ENCODE results near the gene GCC1.
"Not testable (repeated sequence)": the region's sequence is repeated elsewhere in the genome, so short reads cannot be mapped to it uniquely, and the experiment has no call there.

Gene GCC1

DNA sequence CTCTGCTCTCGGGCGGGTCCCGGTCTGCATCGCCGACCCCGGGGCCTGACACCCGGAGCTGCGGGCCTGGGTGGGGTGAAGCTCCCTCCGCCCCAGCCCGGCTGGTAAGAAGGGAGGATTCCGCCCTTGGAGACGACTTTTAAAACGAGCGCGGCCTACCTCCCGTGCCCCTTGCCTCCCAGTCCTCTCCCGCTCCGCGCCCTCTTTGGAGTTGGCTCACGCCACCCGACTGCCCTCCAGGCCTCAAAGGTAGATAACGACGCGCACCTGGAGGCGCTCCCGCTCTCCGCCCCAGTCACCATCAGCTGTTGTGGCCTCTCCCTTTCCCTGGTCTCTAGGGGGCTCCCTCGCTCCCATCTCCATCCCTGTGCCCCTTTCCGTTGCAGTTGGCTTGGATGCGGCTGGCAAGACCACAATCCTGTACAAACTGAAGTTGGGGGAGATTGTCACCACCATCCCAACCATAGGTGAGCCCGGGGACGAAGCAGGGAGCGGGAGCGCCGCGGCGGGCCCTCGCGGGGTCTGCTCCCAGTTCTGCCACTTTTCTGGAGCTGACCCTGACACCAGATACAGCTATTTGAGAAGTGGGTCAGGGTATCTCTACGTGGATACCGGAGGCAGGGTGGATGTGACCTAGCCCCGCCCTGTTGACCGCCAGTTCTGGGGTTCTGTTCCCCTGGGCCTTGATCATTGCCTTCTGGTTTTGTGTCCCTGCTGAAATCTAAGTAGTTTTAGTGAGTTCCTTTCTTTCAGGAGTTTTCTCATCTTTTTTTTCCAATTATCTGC is 3.5 kb upstream of the GCC1 start:
- peak; percentile 66 for DNase-seq (ENCODE audit: low spot score)
- FAIRE-seq, result no peak

DNA sequence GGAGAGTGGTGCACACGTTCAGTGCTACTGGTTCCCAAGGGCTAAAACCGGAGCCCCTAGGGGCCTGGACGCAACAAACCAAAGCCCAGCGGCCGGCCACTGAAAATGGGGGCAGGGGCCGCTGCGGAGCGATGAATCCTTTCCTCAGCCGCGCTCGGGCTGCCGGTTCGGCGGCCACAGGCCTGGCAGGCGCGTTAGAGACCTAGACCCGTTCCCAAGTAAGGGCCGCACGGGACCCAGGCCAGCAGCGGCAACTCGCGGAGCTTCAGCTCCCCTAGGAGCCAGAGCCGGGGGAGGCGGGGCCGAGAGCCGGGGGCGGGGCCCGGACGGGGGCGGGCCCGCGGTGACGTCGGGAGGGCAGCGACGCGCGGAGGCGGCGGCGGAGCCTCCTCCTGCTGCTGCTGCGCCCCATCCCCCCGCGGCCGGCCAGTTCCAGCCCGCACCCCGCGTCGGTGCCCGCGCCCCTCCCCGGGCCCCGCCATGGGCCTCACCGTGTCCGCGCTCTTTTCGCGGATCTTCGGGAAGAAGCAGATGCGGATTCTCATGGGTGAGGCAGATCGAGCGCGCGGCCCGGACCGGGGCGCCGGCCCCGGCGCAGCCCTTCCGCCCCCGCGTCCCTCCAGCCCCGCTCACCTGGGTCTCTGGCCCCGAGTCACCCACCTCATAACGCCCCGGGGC is 2.8 kb upstream of the GCC1 start, which contains the start of gene ARF5:
ARF5 (plus strand) TSS at position 393 of the 678 bp plus-strand sequence; CDS start at position 481, 88 bp downstream.
- FAIRE-seq, result no peak

DNA sequence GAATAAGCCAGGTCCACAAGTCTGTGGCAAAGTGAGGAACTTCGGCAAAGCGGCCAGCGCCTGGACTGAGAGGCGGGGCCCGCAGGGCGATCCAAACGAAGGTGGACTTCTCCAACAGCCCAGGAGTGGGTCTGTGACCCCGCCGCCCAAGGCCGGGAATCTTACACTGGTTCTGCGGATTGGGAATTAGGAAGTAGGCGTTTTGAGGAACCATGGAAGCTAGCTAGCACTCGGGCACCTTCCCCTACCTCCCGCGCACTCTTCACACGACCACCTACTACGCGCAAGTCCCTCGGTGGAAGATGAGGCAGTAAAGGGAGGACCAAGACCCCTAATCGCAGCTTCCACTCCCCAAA is 2.2 kb upstream of the GCC1 start:
- DNase-seq (ENCODE audit: low spot score) (no peak), FAIRE-seq (no peak)

More for the DNA sequence above, 2.8 kb upstream of the GCC1 start, which contains the start of gene ARF5:
- DNase-seq (ENCODE audit: low spot score), result peak; percentile 91

DNA sequence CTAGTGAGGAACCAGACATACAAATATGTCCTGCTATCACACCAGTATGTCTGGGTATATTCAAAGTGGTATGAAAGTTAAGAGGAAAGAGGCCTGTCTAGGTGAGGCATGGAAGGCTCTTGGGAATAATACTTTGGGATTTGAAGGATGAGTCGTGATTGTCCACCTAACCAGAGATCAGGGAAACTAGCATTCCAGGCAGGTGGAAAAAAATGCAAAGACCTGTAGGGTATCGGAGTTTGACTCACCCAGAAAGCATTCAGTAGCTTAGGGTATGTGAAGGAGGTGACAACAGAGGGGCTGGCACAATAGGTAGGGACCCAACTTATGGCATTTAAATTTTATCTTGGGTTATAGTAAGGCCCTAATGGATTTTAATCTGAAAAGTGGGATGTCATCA is 950 bp upstream of the GCC1 start:
- no peak for FAIRE-seq

DNA sequence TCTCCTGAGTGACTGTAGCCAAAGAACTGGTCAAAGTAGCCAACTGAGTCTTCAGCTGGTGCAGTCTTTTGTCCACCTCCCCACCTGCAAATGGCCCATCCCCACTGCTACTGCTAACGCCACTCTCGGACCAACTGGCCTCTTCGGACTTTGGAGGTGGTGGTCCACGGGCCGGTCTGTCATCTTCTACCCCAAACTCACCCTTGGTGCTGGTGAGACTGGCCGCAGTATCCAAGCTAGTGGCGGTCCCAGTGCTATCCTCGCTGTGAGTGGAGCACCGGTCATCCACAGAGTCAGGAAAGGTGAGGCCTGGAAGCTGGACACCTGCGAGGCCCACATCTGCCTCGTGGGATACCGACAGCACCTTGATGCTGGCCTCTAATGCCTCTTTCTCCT is 750 bp downstream of the GCC1 start:
- FAIRE-seq (no peak), DNase-seq (ENCODE audit: low spot score) (no peak)

More for the DNA sequence above, 950 bp upstream of the GCC1 start:
- no peak for DNase-seq (ENCODE audit: low spot score)

DNA sequence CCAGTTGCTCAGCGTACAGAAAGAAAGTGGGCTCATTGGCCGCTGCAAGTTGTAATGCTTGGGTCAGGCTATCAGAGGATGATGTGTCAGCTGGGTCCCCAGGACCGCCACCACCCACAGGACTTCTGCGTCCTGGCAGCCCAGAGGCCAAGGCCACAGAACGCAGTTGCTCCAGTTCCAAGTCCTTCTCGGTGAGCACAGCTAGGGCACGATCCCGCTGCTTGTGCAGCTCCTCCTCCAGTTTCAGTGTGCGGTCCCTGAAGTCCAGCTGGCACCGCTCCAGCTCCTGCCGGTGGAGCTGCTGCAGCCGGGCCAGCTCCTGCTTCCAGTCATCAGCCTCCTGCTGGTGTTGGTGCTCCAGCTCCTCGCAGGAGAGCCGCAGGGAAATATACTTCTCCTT is 3.0 kb downstream of the GCC1 start:
- FAIRE-seq, result no peak
- no peak for DNase-seq (ENCODE audit: low spot score)

DNA sequence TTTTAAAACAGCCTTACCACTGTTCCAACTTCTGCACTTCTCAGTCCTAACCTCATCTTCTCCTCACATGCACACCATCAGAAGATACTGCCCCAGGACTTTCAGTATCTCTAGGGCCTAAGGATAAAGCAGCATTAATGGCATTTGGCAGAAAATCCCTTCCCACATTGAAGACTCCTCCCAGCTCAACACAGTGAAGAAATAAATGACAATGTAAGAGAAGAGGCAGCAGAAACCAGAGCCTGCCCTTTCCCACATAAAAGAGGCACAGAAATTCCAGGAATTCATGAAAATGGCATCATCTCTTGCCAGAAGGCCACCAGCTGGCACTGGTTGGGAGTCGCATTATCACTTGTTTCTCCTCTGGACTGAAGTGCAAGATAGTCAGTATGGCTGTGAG is 3.7 kb downstream of the GCC1 start:
- FAIRE-seq (no peak), DNase-seq (ENCODE audit: low spot score) (no peak)

DNA sequence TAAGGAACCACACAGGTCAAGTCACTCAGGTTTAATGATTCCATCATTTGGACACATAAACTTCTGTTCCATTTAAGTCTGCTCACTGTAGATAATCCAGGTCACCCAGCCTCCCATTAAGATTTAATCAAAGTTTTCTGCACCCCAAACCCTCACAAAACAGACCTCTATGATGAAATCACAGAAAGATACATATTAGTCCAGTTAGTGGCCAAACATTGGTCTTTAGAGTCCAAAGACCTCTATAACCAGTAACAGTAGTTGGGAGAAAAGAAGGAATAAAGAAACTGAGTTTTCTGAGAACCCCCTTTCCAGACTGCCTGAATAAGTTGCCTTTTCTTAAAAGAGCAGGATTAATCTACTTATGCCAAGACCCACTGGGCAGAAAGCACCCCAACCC is 4.8 kb downstream of the GCC1 start:
- FAIRE-seq, result no peak

DNA sequence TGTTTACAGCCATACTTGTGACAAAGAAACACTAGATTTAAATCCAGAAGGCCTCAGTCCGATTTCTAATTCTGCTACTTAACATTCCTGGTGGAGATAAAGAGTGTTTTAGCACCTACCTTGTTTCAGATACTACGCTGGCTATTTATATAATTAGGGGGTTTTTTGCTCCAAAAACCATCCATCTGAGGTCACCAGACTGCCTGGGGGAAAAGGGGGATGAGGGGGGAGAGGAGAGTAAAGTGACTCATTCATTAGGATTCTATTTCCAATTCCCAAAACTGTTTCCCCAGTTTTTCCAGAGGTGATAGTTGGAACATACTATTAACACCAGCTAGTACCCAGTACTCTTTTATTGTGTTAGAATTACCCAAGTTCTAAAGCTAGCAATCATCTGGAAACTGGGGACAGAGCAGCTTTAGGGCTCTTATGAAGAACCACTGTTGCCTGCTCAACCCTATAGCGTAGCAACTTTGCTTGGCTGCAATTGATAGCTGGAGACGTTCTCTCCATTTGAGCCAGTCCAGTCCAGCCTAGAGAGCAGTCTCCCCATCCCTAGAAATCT is 6.6 kb downstream of the GCC1 start:
- FAIRE-seq, result no peak
- DNase-seq (ENCODE audit: low spot score), result no peak

More for the DNA sequence above, 4.8 kb downstream of the GCC1 start:
- DNase-seq (ENCODE audit: low spot score), result no peak

DNA sequence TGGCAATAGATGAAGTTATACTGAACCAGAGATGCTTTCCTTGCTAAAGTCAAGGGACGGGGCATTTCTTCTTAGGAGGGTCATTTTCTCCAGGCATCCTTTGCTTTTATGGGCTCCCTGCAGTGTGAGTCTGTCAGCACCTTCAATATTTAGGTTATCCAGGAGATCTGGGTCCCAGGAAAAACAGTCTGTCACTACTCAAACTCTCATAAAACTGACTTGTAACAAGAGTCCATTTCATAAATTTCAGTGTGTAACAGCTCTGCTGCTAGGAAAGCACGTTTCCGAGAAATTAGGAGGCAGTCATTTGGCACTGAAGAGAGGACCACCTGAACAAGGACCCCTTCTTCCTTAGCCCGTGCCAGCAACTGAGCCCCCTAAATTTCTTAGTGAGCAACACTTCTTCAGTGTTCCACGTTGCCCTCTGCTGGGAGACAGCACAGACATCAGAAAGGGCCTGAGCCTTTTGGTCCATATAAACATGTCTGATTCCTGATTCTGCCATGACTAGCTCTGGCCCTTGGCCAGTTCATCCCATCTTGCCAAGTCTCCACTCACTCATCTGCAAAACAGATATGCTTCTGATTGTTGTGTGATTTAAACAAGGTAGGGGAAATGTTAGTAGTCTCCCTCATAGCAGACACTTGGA is 7.2 kb downstream of the GCC1 start:
- FAIRE-seq (no peak), DNase-seq (ENCODE audit: low spot score) (no peak)

DNA sequence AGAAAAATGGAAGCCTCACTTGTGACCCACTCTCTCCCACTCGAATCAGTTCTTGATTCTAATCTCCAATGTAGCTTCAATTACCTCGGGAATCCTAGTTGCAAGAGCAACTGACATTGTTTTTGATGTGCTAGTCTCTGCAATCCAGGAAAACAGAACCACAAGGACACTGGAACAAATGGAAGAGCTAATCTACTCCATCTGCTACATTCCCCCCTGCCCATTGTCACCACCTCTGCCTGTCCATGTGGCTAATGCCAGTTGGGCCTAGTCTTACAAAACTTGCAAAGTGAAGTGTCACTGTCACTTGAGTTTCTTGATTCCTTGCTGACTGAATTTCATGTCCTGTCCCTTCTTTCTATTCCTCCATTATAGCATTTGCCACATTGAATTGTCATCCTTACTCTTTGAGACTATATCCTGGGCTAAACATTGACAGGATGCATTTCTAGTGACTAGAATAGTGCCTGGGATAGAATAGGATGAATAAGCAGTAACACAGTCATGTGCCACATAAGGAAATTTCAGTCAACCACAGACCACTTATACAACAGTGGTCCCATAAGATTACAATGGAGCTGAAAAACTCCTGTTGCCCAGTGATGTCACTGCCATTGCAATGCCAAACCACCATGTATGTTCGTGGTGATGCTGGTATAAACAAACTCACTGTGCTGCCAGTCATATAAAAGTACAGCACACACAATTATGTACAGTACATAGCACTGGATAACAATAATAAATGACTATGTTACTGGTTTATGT is 13.5 kb downstream of the GCC1 start:
- DNase-seq (ENCODE audit: low spot score) (no peak), FAIRE-seq (no peak)

DNA sequence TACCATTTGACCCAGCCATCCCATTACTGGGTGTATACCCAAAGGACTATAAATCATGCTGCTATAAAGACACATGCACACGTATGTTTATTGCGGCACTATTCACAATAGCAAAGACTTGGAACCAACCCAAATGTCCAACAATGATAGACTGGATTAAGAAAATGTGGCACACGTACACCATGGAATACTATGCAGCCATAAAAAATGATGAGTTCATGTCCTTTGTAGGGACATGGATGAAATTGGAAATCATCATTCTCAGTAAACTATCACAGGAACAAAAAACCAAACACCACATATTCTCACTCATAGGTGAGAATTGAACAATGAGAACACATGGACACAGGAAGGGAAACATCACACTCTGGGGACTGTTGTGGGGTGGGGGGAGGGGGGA is 17.4 kb downstream of the GCC1 start:
- not testable (repeated sequence) for DNase-seq (ENCODE audit: low spot score); FAIRE-seq

DNA sequence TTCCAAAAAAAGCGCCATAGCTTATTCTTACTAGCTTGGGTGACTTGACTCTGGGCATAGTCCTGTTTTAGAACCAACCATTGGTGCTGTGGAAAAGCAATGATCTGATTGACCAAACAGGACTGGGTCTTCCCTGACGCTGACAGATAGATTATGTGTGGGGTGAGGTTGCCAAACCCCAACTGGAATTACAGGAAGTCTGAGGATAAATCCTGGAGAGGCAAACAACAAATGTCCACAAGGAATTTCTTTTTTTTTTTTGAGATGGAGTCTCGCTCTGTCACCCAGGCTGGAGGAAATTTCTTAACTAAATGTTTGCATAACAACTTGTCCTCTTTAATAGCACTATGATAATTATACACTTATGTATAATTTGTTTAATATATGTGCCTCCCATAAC is 19.2 kb downstream of the GCC1 start:
- no peak for FAIRE-seq
- no peak for DNase-seq (ENCODE audit: low spot score)

DNA sequence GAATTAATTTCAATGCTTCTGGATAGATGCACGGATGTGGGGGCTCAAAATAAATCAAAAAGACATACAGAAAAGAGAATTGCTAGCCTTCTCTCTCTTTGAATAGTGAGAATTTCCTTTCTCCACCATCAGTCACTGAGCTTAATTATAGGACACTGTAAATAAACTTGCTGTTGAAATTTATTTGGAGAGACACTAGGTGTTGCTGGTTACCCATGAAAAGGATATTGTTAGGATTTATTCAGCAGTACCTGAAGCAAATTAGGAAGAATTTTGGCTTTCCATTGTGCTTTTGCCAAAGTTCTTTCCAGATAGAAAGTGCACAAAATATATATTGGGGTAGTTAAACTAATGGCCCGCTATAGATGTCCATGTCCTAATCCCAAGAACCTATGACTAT is 27.6 kb downstream of the GCC1 start:
- FAIRE-seq, result no peak

DNA sequence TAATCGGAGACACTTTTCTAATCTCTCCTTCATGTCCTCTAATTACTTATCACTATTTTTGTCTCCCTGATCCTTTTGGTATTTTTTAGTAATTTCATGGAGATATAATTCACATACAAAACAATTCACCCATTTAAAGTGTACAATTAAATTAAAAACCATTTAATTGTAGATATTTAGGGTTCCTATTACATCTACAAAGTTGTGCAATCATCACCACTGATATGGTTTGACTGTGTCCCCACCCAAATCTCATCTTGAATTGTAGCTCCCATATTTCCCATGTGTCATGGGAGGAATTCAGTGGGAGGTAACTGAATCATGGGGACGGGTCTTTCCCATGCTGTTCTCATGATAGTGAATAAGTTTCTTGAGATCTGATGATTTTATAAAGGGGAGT is 29.0 kb downstream of the GCC1 start:
- DNase-seq (ENCODE audit: low spot score) (no peak), FAIRE-seq (no peak)

More for the DNA sequence above, 27.6 kb downstream of the GCC1 start:
- no peak for DNase-seq (ENCODE audit: low spot score)

DNA sequence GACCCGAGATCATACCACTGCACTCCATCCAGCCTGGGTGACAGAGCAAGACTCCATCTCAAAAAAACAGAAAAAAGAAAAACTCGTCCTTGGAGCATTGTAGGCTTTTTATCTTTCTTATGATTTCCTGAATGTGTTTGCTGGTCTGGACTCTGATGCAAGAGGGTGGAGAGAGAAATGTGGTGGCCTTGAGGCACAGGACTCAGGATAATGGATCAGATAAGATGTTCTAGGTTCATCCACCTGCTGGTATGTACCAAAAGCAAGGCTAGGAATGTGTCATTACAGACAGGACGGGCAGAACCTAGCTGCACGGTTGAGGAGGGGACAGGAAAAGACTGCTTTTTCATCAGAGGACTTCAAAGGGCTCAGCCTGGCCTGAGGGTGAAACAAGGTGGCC is 33.5 kb downstream of the GCC1 start:
- FAIRE-seq (no peak), DNase-seq (ENCODE audit: low spot score) (no peak)

DNA sequence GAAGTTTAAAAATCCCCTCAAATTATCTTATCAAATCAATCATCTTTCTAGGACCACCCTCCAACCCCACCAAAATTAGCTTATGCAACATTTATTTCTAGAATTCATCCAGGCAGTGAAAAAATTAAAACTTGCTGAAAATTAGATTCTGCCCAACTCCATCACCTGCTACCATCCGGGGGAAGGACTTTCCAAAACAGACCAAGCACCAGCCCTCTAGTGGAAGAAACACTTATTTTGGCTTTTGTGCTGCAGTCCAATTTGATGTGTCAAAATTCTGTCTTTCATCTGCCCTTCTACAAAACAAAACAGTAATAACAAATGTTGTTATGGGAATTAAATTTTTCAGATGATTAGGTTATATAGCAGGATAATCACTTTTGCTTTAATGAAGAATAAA is 35.1 kb downstream of the GCC1 start:
- no peak for DNase-seq (ENCODE audit: low spot score)
- no peak for FAIRE-seq

DNA sequence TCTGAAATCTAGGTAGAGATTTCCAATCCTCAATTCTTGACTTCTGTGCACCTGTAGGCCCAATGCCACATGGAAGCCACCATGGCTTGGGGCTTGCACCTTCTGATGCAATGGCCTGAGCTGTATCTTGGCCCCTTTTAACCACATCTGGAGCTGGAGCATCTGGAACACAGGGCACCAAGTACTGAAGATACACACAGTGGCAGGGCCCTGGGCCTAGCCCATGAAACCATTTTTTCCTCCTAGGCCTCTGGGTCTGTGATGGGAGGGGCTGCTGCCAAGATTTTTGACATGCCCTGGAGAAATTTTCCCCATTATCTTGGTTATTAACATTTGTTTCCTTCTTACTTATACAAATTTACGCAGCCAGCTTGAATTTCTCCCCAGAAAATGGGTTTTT is 39.1 kb downstream of the GCC1 start:
- no peak for DNase-seq (ENCODE audit: low spot score)
- FAIRE-seq, result no peak

DNA sequence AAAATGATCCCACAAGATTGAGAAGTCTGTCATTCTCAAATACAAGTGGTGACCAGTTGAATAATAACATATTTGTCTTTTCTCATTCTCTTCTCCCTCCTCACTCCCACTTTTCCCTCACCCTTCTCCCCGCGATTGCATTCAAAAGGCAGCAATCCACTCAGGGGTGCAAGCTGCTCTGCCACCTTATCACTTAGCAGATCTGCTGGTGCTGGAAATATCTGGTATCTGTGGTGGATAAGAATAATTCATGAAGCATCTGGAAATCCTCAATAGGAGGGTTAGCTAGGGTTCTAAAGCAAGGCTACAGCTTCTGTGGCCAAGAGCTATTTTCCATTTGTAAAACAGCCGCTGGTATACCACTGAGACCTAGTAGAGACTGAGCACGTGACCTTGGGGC is 43.8 kb downstream of the GCC1 start:
- DNase-seq (ENCODE audit: low spot score) (no peak), FAIRE-seq (no peak)

DNA sequence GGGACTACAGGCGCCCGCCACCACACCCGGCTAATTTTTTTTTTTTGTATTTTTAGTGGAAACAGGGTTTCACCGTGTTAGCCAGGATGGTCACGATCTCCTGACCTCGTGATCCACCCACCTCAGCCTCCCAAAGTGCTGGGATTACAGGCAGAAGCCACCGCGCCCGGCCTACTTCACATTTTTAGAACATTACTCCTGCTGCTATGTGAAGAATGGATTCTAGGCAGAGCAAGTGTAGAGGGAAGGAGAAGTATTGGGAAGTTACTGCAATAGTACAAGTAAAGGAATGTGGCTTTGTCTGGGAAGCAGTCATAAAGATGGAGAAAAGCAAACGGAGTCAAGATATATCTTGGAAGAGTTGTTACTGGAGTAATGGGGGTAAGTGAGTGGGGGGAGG is 44.9 kb downstream of the GCC1 start:
- FAIRE-seq; DNase-seq (ENCODE audit: low spot score): not testable (repeated sequence)

DNA sequence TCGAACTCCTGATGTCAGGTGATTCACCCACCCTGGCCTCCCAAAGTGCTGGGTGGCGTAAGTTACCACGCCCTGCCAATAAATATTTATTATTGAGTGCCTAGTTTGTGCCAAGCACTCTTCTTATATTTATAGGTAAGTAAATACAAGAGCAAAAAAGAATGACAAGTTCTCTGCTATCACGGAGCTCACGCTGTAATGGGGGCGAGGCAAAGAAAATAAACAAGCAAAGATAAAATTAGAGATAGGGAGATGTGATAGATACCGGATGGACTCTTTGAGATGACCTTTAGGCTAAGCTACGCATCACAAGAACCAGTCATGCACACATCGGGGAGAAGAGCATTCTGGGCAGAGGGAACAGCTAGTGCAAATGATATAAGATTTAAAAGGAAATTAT is 46.3 kb downstream of the GCC1 start:
- FAIRE-seq (no peak), DNase-seq (ENCODE audit: low spot score) (no peak)
